ENCODE data around the gene TRAF4. TPM values are rescaled to one million over a fixed set of nuclear protein-coding genes. Genes with fewer than 3 reads are reported as not detected.
"Not testable (repeated sequence)": the region's sequence is repeated elsewhere in the genome, so short reads cannot be mapped to it uniquely, and the experiment has no call there.

TRAF4 gene
- total RNA-seq, 1 donor from 2014 or later: 86.4 TPM

DNA sequence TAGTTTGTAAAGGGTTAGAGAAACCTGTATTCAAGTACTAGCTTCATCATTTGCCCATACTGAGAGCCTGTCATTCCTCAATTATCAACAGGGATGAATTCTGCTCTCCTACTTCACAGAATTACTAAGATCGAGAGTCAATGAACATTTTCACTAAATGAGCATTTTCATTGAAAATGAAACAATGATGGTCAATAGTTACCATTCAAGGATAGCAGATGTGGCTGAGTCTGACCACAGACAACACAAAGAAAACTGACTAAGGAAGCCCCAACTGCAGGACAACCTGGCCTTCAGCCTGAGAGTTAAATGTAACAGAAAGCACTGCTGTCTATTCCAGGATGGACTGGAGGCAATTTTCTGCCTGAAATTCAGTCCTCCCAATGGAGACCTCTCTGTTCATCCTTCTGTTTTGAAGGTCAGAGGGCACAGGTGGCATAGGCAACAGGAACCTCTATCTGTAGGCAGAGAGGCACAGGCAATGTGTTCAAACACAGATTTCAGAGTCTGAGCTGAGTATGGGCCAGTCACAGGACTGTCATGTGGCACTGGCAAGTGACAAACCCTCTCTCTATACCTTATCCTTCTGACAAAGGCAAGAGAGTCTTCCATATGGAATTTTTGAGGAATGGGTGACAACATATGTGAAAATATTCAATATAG lies 19.5 kb downstream of the TRAF4 start:
- TF ChIP-seq, protein P1, sequence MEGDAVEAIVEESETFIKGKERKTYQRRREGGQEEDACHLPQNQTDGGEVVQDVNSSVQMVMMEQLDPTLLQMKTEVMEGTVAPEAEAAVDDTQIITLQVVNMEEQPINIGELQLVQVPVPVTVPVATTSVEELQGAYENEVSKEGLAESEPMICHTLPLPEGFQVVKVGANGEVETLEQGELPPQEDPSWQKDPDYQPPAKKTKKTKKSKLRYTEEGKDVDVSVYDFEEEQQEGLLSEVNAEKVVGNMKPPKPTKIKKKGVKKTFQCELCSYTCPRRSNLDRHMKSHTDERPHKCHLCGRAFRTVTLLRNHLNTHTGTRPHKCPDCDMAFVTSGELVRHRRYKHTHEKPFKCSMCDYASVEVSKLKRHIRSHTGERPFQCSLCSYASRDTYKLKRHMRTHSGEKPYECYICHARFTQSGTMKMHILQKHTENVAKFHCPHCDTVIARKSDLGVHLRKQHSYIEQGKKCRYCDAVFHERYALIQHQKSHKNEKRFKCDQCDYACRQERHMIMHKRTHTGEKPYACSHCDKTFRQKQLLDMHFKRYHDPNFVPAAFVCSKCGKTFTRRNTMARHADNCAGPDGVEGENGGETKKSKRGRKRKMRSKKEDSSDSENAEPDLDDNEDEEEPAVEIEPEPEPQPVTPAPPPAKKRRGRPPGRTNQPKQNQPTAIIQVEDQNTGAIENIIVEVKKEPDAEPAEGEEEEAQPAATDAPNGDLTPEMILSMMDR (conservative IDR thresholded peaks at IDR 0.05; ENCODE audit: low read depth, low read length): no peak
- no peak for DNase-seq (ENCODE audit: low read depth)
- no peak overlapping the region for H3K4me3 ChIP-seq (ENCODE audit: low read depth, low read length)

DNA sequence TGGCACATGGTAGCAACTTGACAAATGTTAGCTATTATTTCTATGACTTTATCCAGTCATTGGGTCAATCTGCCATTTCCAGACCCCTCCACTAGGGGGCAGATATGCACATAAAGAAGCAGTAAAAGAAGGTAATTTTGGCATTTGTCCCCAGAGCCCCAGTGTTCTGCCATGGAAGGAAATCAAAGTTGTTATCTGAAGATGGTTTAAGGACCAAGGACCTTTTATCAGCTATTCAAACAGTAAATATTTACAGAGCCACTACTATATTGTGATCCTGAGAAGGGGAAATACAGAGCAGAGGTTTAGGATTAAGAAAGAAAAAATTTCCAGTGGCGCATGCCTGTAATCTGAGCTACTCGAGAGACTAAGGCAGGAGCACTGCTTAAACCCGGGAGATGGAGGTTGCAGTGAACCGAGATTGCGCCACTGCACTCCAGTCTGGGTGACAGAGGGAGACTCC lies 20.0 kb downstream of the TRAF4 start:
- TF ChIP-seq, protein P1 (conservative IDR thresholded peaks at IDR 0.05; ENCODE audit: low read depth, low read length): peak; percentile 94
- no peak overlapping the region for H3K4me3 ChIP-seq (ENCODE audit: low read depth, low read length)
- no peak for DNase-seq (ENCODE audit: low read depth)

DNA sequence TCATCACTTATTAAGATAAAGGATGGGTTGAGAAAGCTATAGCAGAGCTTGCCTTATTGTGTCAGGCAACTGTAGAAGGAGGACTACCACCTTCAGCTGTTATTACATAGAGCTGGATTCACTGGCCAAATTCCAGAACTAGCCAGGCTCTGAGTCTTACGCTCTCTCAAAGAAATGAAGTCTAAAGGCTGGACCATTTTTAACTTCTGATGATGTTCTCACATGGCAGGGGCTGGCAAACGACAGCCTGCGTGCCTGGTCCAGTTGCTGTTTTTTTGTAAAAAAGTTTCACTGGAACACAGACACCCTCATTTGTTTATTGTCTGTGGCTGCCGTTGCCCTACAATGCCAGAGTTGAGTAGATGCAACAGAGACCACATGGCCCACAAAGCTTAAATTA lies 21.2 kb downstream of the TRAF4 start:
- no peak for DNase-seq (ENCODE audit: low read depth)
- TF ChIP-seq, protein P1 (conservative IDR thresholded peaks at IDR 0.05; ENCODE audit: low read depth, low read length): no peak

DNA sequence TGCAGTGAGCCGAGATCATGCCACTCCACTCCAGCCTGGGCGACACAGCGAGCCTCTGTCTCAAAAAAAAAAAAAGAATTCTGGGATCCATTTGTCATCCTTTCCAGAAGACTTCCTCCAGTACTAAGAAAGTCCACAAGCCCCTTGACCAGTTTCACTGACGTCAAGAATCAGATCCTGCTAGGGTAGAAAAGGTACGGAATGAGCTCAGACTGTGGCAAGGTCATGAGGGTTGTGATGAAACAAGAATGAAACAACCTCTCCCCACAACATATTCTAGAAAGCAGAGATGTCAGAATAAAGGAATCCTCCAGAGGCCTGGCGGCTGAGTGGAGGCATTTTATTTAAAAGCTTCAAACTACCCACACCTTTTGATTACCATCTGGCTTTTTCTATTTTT lies 29.9 kb downstream of the TRAF4 start:
- TF ChIP-seq, protein P1 (conservative IDR thresholded peaks at IDR 0.05; ENCODE audit: low read depth, low read length): no peak
- DNase-seq (ENCODE audit: low read depth): no peak
- no peak overlapping the region for H3K4me3 ChIP-seq (ENCODE audit: low read depth, low read length)

More for the DNA sequence above, 21.2 kb downstream of the TRAF4 start:
- no peak overlapping the region for H3K4me3 ChIP-seq (ENCODE audit: low read depth, low read length)

DNA sequence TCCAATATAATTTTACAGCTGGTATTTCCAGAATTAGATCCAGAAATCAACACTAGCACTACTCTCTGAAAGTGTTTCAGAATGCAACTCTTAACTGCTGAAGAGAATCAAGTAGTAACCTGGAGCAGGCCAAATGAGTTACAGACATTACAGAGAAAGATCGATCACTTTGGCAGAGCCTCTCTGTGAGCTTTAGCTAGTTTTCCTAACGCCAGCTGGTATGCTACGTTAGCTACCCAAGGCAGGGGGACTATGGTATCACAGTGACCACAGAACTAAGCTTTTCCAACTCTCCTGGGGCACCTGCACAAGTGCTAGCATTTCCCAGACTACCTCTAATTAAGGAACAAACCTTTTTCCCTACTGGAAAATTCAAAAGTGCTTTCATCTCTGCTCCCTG lies 30.4 kb downstream of the TRAF4 start:
- H3K4me3 ChIP-seq (ENCODE audit: low read depth, low read length): no peak overlapping the region
- TF ChIP-seq, protein P1 (conservative IDR thresholded peaks at IDR 0.05; ENCODE audit: low read depth, low read length): no peak
- DNase-seq (ENCODE audit: low read depth): no peak

DNA sequence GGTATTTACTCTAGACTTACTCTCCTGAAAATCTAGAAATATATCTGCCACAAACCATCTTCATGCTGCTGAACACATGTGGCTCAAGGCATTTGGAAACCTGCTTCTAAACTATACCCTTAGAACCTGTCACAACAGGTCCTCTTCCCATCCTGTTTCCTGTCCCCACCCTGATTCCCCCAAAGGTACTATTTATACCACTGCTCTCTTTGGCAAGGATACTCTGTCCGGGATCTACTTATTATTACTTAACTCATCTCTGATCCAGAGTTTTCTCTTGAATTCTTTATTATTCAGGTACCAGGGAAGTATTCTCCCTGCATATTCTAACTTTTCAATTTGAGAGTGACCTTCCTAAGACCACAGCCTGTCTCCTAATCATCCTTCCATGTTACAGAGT lies 33.4 kb downstream of the TRAF4 start:
- TF ChIP-seq, protein P1 (conservative IDR thresholded peaks at IDR 0.05; ENCODE audit: low read depth, low read length): no peak
- no peak for DNase-seq (ENCODE audit: low read depth)
- H3K4me3 ChIP-seq (ENCODE audit: low read depth, low read length): no peak overlapping the region

DNA sequence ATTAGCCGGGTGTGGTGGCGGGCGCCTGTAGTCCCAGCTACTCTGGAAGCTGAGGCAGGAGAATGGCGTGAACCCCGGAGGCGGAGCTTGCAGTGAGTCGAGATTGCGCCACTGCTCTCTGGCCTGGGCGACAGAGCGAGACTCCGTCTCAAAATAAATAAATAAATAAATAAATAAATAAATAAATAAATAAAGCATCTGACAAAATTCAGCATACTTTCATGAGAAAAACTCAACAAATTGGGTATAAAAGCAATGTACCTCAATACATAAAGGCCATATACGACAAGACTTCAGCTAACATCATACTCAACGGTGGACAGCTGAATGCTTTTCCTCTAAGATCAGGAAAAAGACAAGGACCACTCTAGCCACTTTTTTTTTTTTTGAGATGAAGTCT lies 35.8 kb downstream of the TRAF4 start:
- not testable (repeated sequence) for H3K4me3 ChIP-seq (ENCODE audit: low read depth, low read length); DNase-seq (ENCODE audit: low read depth)

All from epithelial cell of proximal tubule (primary cell).